ENCODE measurements around the gene LANCL3. TPM values are rescaled to one million over a fixed set of nuclear protein-coding genes. Genes with fewer than 3 reads are reported as not detected.

LANCL3 gene
- total and polyA plus RNA-seq, 2 experiments from 2014 or later: 0.28 to 0.87 TPM

GRCh38 chrX:37711991-37712390 lies 140.5 kb downstream of the LANCL3 start:
- WGBS (ENCODE audit: low lambda C conversion rate, missing lambda C conversion rate): 51% methylated on average over 3 of the region's 3 CpGs

GRCh38 chrX:37712458-37712857 lies 141.0 kb downstream of the LANCL3 start:
- Histone ChIP-seq H3K9me2 (replicated peaks; ENCODE audit: insufficient read depth) (no peaks in the 10 kb centered on the region), H3K4me3 (no peak overlapping the region)
- 57% methylated on average over 3 of the region's 3 CpGs for WGBS (ENCODE audit: low lambda C conversion rate, missing lambda C conversion rate)

More at GRCh38 chrX:37711991-37712390, 140.5 kb downstream of the LANCL3 start:
- no peak overlapping the region for H3K4me3 ChIP-seq
- H3K79me2 ChIP-seq: no peaks in the 10 kb centered on the region
- DNase-seq (ENCODE audit: low spot score): no peak
- no peak overlapping the region for H2AFZ ChIP-seq
- no peaks in the 10 kb centered on the region for H3K9me2 ChIP-seq (replicated peaks; ENCODE audit: insufficient read depth)
- H3K9me3 ChIP-seq (ENCODE audit: low read depth): no peaks in the 10 kb centered on the region
- H3K4me2 ChIP-seq: no peak overlapping the region
- no peaks in the 10 kb centered on the region for H3K4me1 ChIP-seq (ENCODE audit: insufficient read depth)
- H4K20me1 ChIP-seq (ENCODE audit: insufficient read depth, poor library complexity, severe bottlenecking): no peaks in the 10 kb centered on the region
- H3K36me3 ChIP-seq (replicated peaks; ENCODE audit: insufficient read depth, low read depth): no peaks in the 10 kb centered on the region
- no peak overlapping the region for H3K27ac ChIP-seq
- TF ChIP-seq EZH2phosphoT487 (IDR thresholded peaks at IDR 0.05; ENCODE audit: low read depth, severe bottlenecking, unreplicated experiment): no peak
- no peak for TF ChIP-seq CTCF (IDR thresholded peaks at IDR 0.05; ENCODE audit: poor library complexity)
- TF ChIP-seq EZH2 (IDR thresholded peaks at IDR 0.05; ENCODE audit: borderline replicate concordance): no peak
- no peaks in the 10 kb centered on the region for H3K27me3 ChIP-seq

GRCh38 chrX:37714479-37714878 lies 143.0 kb downstream of the LANCL3 start:
- no peaks in the 10 kb centered on the region for H3K9me3 ChIP-seq (ENCODE audit: low read depth)
- H3K4me3 ChIP-seq: no peak overlapping the region
- no peak overlapping the region for H3K4me2 ChIP-seq
- H3K36me3 ChIP-seq (replicated peaks; ENCODE audit: insufficient read depth, low read depth): no peaks in the 10 kb centered on the region
- H2AFZ ChIP-seq: no peak overlapping the region
- no peak overlapping the region for H3K27ac ChIP-seq
- no peak for DNase-seq (ENCODE audit: low spot score)
- H3K79me2 ChIP-seq: no peaks in the 10 kb centered on the region
- TF ChIP-seq CTCF (IDR thresholded peaks at IDR 0.05; ENCODE audit: poor library complexity): no peak
- TF ChIP-seq EZH2 (IDR thresholded peaks at IDR 0.05; ENCODE audit: borderline replicate concordance): no peak
- TF ChIP-seq EZH2phosphoT487 (IDR thresholded peaks at IDR 0.05; ENCODE audit: low read depth, severe bottlenecking, unreplicated experiment): no peak
- H4K20me1 ChIP-seq (ENCODE audit: insufficient read depth, poor library complexity, severe bottlenecking): no peaks in the 10 kb centered on the region
- no peaks in the 10 kb centered on the region for H3K9me2 ChIP-seq (replicated peaks; ENCODE audit: insufficient read depth)
- H3K4me1 ChIP-seq (ENCODE audit: insufficient read depth): no peaks in the 10 kb centered on the region
- 59% methylated on average over 2 of the region's 2 CpGs for WGBS (ENCODE audit: low lambda C conversion rate, missing lambda C conversion rate)
- H3K27me3 ChIP-seq: no peaks in the 10 kb centered on the region

More at GRCh38 chrX:37712458-37712857, 141.0 kb downstream of the LANCL3 start:
- TF ChIP-seq EZH2 (IDR thresholded peaks at IDR 0.05; ENCODE audit: borderline replicate concordance): no peak
- no peak for TF ChIP-seq CTCF (IDR thresholded peaks at IDR 0.05; ENCODE audit: poor library complexity)
- no peak for TF ChIP-seq EZH2phosphoT487 (IDR thresholded peaks at IDR 0.05; ENCODE audit: low read depth, severe bottlenecking, unreplicated experiment)
- H4K20me1 ChIP-seq (ENCODE audit: insufficient read depth, poor library complexity, severe bottlenecking): no peaks in the 10 kb centered on the region
- no peaks in the 10 kb centered on the region for H3K79me2 ChIP-seq
- H3K27me3 ChIP-seq: no peaks in the 10 kb centered on the region
- no peak overlapping the region for H3K4me2 ChIP-seq
- H2AFZ ChIP-seq: no peak overlapping the region
- H3K9me3 ChIP-seq (ENCODE audit: low read depth): no peaks in the 10 kb centered on the region
- no peak for DNase-seq (ENCODE audit: low spot score)
- no peak overlapping the region for H3K27ac ChIP-seq
- H3K4me1 ChIP-seq (ENCODE audit: insufficient read depth): no peaks in the 10 kb centered on the region
- no peaks in the 10 kb centered on the region for H3K36me3 ChIP-seq (replicated peaks; ENCODE audit: insufficient read depth, low read depth)

- Histone ChIP-seq H3K9me2 (replicated peaks; ENCODE audit: insufficient read depth) (no peaks in the 10 kb centered on the region), H4K20me1 (ENCODE audit: insufficient read depth, poor library complexity, severe bottlenecking) (no peaks in the 10 kb centered on the region), H3K27me3 (no peaks in the 10 kb centered on the region), H3K27ac (no peak overlapping the region), H2AFZ (no peak overlapping the region), H3K4me1 (ENCODE audit: insufficient read depth) (no peaks in the 10 kb centered on the region), H3K4me2 (no peak overlapping the region), H3K79me2 (no peaks in the 10 kb centered on the region), H3K4me3 (no peak overlapping the region), H3K9me3 (ENCODE audit: low read depth) (no peaks in the 10 kb centered on the region), H3K36me3 (replicated peaks; ENCODE audit: insufficient read depth, low read depth) (no peaks in the 10 kb centered on the region)
- TF ChIP-seq CTCF (IDR thresholded peaks at IDR 0.05; ENCODE audit: poor library complexity) (no peak), EZH2phosphoT487 (IDR thresholded peaks at IDR 0.05; ENCODE audit: low read depth, severe bottlenecking, unreplicated experiment) (no peak), EZH2 (IDR thresholded peaks at IDR 0.05; ENCODE audit: borderline replicate concordance) (no peak)
- no peak for DNase-seq (ENCODE audit: low spot score)
Measured at GRCh38 chrX:37716602-37717001, 145.1 kb downstream of the LANCL3 start.

All from hepatocyte (in vitro differentiated cells).